COLO668 (cell line): ENCODE data around the gene KIF18B.

Source experiments
- DNase-seq: peaks from one replicate; lab custom pipeline; 2025; ENCODE audit not compliant: unreplicated experiment; lab: John Stamatoyannopoulos, UW

Gene KIF18B

GRCh38 chr17:44941712-44942331 lies 5.8 kb downstream of the KIF18B start:
- no peak for DNase-seq

- DNase-seq: no peak
Observed at GRCh38 chr17:44940768-44941167, 6.8 kb downstream of the KIF18B start.

GRCh38 chr17:44940317-44940716 lies 7.3 kb downstream of the KIF18B start:
- no peak for DNase-seq

- DNase-seq: no peak
Observed at GRCh38 chr17:44935116-44935515, 12.5 kb downstream of the KIF18B start.

- no peak for DNase-seq
Observed at GRCh38 chr17:44934745-44935105, 12.8 kb downstream of the KIF18B start.

- DNase-seq: no peak
Observed at GRCh38 chr17:44933824-44934744, 13.5 kb downstream of the KIF18B start.

GRCh38 chr17:44932787-44933097 lies 14.8 kb downstream of the KIF18B start:
- DNase-seq: no peak

GRCh38 chr17:44932096-44932786 lies 15.3 kb downstream of the KIF18B start:
- no peak for DNase-seq

GRCh38 chr17:44931376-44931775 lies 16.2 kb downstream of the KIF18B start:
- no peak for DNase-seq

GRCh38 chr17:44930667-44931066 lies 16.9 kb downstream of the KIF18B start:
- no peak for DNase-seq

- DNase-seq: no peak
Observed at GRCh38 chr17:44928950-44929720, 18.4 kb downstream of the KIF18B start.

- DNase-seq: no peak
Observed at GRCh38 chr17:44928136-44928535, 19.4 kb downstream of the KIF18B start.

- no peak for DNase-seq
Observed at GRCh38 chr17:44927696-44928095, 19.9 kb downstream of the KIF18B start.

GRCh38 chr17:44926821-44927525 lies 20.6 kb downstream of the KIF18B start:
- no peak for DNase-seq

- no peak for DNase-seq
Observed at GRCh38 chr17:44925731-44926697, 21.6 kb downstream of the KIF18B start.

GRCh38 chr17:44924107-44924544 lies 23.4 kb downstream of the KIF18B start:
- DNase-seq: no peak

GRCh38 chr17:44922746-44923470 lies 24.7 kb downstream of the KIF18B start:
- no peak for DNase-seq

GRCh38 chr17:44922136-44922535 lies 25.4 kb downstream of the KIF18B start:
- DNase-seq: no peak
